ENCODE results near the gene VARS2.
A peak's percentile ranks its signal among the peaks of the same experiment; 100 is the strongest.
"Not testable (repeated sequence)": the region's sequence is repeated elsewhere in the genome, so short reads cannot be mapped to it uniquely, and the experiment has no call there.

Gene VARS2

DNA sequence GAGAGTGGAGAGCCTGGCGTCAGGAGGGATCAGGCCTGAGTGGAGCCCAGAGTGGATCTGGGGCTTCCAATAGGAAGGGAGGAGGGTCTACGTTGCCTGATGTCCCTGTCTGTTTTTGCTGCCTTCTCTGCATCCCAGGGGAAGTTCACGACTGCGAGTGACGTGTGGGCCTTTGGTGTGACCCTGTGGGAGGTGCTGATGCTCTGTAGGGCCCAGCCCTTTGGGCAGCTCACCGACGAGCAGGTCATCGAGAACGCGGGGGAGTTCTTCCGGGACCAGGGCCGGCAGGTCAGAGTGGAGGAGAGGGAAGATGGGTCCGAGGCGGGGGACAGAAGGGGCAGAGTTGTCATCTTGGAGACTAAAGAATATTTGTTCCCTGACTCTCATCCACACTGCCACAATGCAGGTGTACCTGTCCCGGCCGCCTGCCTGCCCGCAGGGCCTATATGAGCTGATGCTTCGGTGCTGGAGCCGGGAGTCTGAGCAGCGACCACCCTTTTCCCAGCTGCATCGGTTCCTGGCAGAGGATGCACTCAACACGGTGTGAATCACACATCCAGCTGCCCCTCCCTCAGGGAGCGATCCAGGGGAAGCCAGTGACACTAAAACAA, 15.2 kb upstream of the VARS2 start:
- H4K91ac ChIP-seq (ENCODE audit: low read depth, low read length), result no peak overlapping the region
- H3K79me1 ChIP-seq (ENCODE audit: low read length), result no peaks in the 10 kb centered on the region
- no peak overlapping the region for H4K8ac ChIP-seq (ENCODE audit: low read depth, low read length)
- DNase-seq, result no peak
- no peak overlapping the region for H2BK120ac ChIP-seq (ENCODE audit: insufficient read depth, low read length, poor library complexity)
- H2BK12ac ChIP-seq (ENCODE audit: low read length), result no peak overlapping the region
- H3K27me3 ChIP-seq (ENCODE audit: insufficient read depth, low read length), result no peaks in the 10 kb centered on the region
- H4K12ac ChIP-seq (ENCODE audit: low read depth, low read length), result no peak overlapping the region
- H3K18ac ChIP-seq (ENCODE audit: low read length), result no peak overlapping the region
- no peaks in the 10 kb centered on the region for H3K79me2 ChIP-seq (ENCODE audit: control insufficient read depth, insufficient read depth, low read length, poor library complexity)
- H3K4ac ChIP-seq (ENCODE audit: low read depth, low read length), result no peak overlapping the region
- no peak overlapping the region for H2AFZ ChIP-seq (ENCODE audit: insufficient read depth, low read length, poor library complexity)
- no peak overlapping the region for H3K9ac ChIP-seq (ENCODE audit: low read length)
- H2AK5ac ChIP-seq (ENCODE audit: low read length), result no peak overlapping the region
- no peaks in the 10 kb centered on the region for H3K9me3 ChIP-seq (ENCODE audit: insufficient read depth, low read depth, low read length)
- no peak overlapping the region for H2BK5ac ChIP-seq (ENCODE audit: low read depth, low read length, poor library complexity)
- no peak overlapping the region for H3K23ac ChIP-seq (ENCODE audit: low read length)
- H3K14ac ChIP-seq (ENCODE audit: low read length), result no peak overlapping the region
- H3K36me3 ChIP-seq (ENCODE audit: control insufficient read depth in 1 of 2, insufficient read depth in 2 of 2, low read length in 2 of 2), result peaks cover 51 to 60% of the 10 kb centered on the region in 2 experiments
- no peaks in the 10 kb centered on the region for H3K4me1 ChIP-seq (ENCODE audit: control insufficient read depth in 1 of 2, insufficient read depth in 2 of 2, low read length in 2 of 2)
- no CpG with 5 or more reads among the region's 23 CpGs for WGBS (ENCODE audit: extremely low coverage, insufficient coverage, insufficient read length)
- H3K4me2 ChIP-seq (ENCODE audit: low read length), result no peak overlapping the region
- no peak overlapping the region for H3K27ac ChIP-seq (ENCODE audit: low read depth, low read length)
- H3K4me3 ChIP-seq (ENCODE audit: low read depth, low read length), result no peak overlapping the region

DNA sequence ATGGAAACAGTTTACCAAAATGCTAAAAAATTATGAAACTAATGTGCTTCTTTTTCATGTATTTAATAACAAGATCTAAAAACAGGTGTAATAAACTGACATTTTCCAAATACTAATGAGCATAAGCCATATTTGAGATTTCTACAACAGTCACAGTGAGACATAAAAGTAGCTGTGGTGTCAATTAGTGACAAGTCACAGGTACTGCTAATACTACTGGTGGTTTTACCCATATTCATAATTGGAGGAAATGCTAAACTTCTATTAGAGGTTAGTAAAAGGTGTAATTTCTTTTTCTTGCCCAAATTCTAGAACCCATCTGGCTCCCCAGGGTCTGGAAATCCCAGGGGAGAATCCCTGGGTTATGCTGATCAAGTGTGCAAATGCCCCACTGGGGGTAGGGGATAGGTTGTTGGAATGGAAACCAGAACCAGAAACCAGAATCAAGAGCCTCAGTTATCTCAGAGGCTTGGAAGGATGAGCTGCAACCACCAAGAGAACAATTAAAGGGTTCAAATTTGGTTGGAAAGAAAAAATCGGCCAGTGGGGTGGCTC, 13.1 kb upstream of the VARS2 start:
- H2BK120ac ChIP-seq (ENCODE audit: insufficient read depth, low read length, poor library complexity), result no peak overlapping the region
- no peaks in the 10 kb centered on the region for H3K79me2 ChIP-seq (ENCODE audit: control insufficient read depth, insufficient read depth, low read length, poor library complexity)
- H3K23ac ChIP-seq (ENCODE audit: low read length), result no peak overlapping the region
- no peak overlapping the region for H3K4me3 ChIP-seq (ENCODE audit: low read depth, low read length)
- no peaks in the 10 kb centered on the region for H3K79me1 ChIP-seq (ENCODE audit: low read length)
- H3K9me3 ChIP-seq (ENCODE audit: insufficient read depth, low read depth, low read length), result no peaks in the 10 kb centered on the region
- H4K8ac ChIP-seq (ENCODE audit: low read depth, low read length), result no peak overlapping the region
- no peak overlapping the region for H2AK5ac ChIP-seq (ENCODE audit: low read length)
- no peak overlapping the region for H2BK12ac ChIP-seq (ENCODE audit: low read length)
- H3K4ac ChIP-seq (ENCODE audit: low read depth, low read length), result no peak overlapping the region
- H3K4me2 ChIP-seq (ENCODE audit: low read length), result no peak overlapping the region
- no peak overlapping the region for H3K14ac ChIP-seq (ENCODE audit: low read length)
- peaks cover 37 to 41% of the 10 kb centered on the region in 2 experiments for H3K36me3 ChIP-seq (ENCODE audit: control insufficient read depth in 1 of 2, insufficient read depth in 2 of 2, low read length in 2 of 2)
- no peak overlapping the region for H4K91ac ChIP-seq (ENCODE audit: low read depth, low read length)
- no peak overlapping the region for H4K12ac ChIP-seq (ENCODE audit: low read depth, low read length)
- no peaks in the 10 kb centered on the region for H3K4me1 ChIP-seq (ENCODE audit: control insufficient read depth in 1 of 2, insufficient read depth in 2 of 2, low read length in 2 of 2)
- no CpG with 5 or more reads among the region's 1 CpG for WGBS (ENCODE audit: extremely low coverage, insufficient coverage, insufficient read length)
- no peak overlapping the region for H2BK5ac ChIP-seq (ENCODE audit: low read depth, low read length, poor library complexity)
- no peak overlapping the region for H3K27ac ChIP-seq (ENCODE audit: low read depth, low read length)
- H3K27me3 ChIP-seq (ENCODE audit: insufficient read depth, low read length), result no peaks in the 10 kb centered on the region
- H3K9ac ChIP-seq (ENCODE audit: low read length), result no peak overlapping the region
- H3K18ac ChIP-seq (ENCODE audit: low read length), result no peak overlapping the region
- H2AFZ ChIP-seq (ENCODE audit: insufficient read depth, low read length, poor library complexity), result no peak overlapping the region
- DNase-seq, result peak in 1 of 2 donors; percentile 1

DNA sequence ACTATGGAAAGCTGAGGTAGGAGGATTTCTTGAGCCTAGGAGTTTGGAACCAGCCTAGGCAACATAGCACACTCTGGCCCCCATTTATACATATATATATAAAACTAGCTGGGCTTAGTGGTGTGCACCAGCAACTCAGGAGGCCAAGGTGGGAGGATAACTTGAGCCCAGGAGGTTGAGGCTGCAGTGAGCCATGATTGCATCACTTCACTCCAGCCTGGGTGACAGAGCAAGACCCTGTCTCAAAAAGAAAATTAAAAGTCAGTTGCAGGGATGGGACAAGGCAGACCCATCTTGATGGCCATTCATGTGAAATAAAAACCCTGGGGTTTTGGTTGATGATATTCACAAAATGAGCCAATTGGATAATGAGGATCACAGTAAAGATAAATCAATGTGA, 12.6 kb upstream of the VARS2 start:
- H3K9ac ChIP-seq (ENCODE audit: low read length), result no peak overlapping the region
- no peak overlapping the region for H2BK5ac ChIP-seq (ENCODE audit: low read depth, low read length, poor library complexity)
- H2AFZ ChIP-seq (ENCODE audit: insufficient read depth, low read length, poor library complexity), result no peak overlapping the region
- H2BK12ac ChIP-seq (ENCODE audit: low read length), result no peak overlapping the region
- H3K4me3 ChIP-seq (ENCODE audit: low read depth, low read length), result no peak overlapping the region
- H3K27ac ChIP-seq (ENCODE audit: low read depth, low read length), result no peak overlapping the region
- H4K8ac ChIP-seq (ENCODE audit: low read depth, low read length), result no peak overlapping the region
- H3K4ac ChIP-seq (ENCODE audit: low read depth, low read length), result no peak overlapping the region
- no peaks in the 10 kb centered on the region for H3K79me1 ChIP-seq (ENCODE audit: low read length)
- no peak overlapping the region for H3K4me2 ChIP-seq (ENCODE audit: low read length)
- H3K36me3 ChIP-seq (ENCODE audit: control insufficient read depth in 1 of 2, insufficient read depth in 2 of 2, low read length in 2 of 2), result peaks cover 33 to 36% of the 10 kb centered on the region in 2 experiments
- H2AK5ac ChIP-seq (ENCODE audit: low read length), result no peak overlapping the region
- no peak overlapping the region for H3K18ac ChIP-seq (ENCODE audit: low read length)
- no peaks in the 10 kb centered on the region for H3K27me3 ChIP-seq (ENCODE audit: insufficient read depth, low read length)
- no peaks in the 10 kb centered on the region for H3K9me3 ChIP-seq (ENCODE audit: insufficient read depth, low read depth, low read length)
- no peaks in the 10 kb centered on the region for H3K79me2 ChIP-seq (ENCODE audit: control insufficient read depth, insufficient read depth, low read length, poor library complexity)
- H4K91ac ChIP-seq (ENCODE audit: low read depth, low read length), result no peak overlapping the region
- no peak overlapping the region for H4K12ac ChIP-seq (ENCODE audit: low read depth, low read length)
- H3K4me1 ChIP-seq (ENCODE audit: control insufficient read depth in 1 of 2, insufficient read depth in 2 of 2, low read length in 2 of 2), result no peaks in the 10 kb centered on the region
- no peak overlapping the region for H3K23ac ChIP-seq (ENCODE audit: low read length)
- no peak for DNase-seq
- H2BK120ac ChIP-seq (ENCODE audit: insufficient read depth, low read length, poor library complexity), result no peak overlapping the region
- no peak overlapping the region for H3K14ac ChIP-seq (ENCODE audit: low read length)

DNA sequence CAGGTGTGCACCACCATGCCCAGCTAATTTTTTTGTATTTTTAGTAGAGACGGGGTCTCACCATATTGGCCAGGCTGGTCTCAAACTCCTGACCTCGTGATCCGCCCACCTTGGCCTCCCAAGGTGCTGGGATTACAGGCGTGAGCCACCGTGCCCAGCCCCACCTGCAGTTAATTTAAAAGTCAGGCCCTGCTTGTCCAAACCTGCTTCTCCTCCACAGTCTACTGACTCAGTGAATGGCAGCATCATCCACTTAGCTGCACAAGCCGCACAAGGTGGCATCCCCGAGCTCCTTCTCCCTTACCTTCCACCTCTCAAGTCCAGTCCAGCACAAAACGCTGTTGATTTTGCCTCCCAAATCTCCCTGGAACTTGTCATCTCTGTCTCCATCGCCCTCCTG, 11.8 kb upstream of the VARS2 start:
- H3K18ac ChIP-seq (ENCODE audit: low read length); H4K91ac ChIP-seq (ENCODE audit: low read depth, low read length); DNase-seq; H3K14ac ChIP-seq (ENCODE audit: low read length); H3K4me3 ChIP-seq (ENCODE audit: low read depth, low read length); H3K9ac ChIP-seq (ENCODE audit: low read length); H3K4ac ChIP-seq (ENCODE audit: low read depth, low read length); H3K27me3 ChIP-seq (ENCODE audit: insufficient read depth, low read length); H2AFZ ChIP-seq (ENCODE audit: insufficient read depth, low read length, poor library complexity); H4K12ac ChIP-seq (ENCODE audit: low read depth, low read length); H3K79me2 ChIP-seq (ENCODE audit: control insufficient read depth, insufficient read depth, low read length, poor library complexity); H2BK12ac ChIP-seq (ENCODE audit: low read length); H2BK5ac ChIP-seq (ENCODE audit: low read depth, low read length, poor library complexity); H3K9me3 ChIP-seq (ENCODE audit: insufficient read depth, low read depth, low read length); H3K4me2 ChIP-seq (ENCODE audit: low read length); H2AK5ac ChIP-seq (ENCODE audit: low read length); H2BK120ac ChIP-seq (ENCODE audit: insufficient read depth, low read length, poor library complexity); H4K8ac ChIP-seq (ENCODE audit: low read depth, low read length); H3K79me1 ChIP-seq (ENCODE audit: low read length); H3K4me1 ChIP-seq (ENCODE audit: control insufficient read depth in 1 of 2, insufficient read depth in 2 of 2, low read length in 2 of 2); H3K27ac ChIP-seq (ENCODE audit: low read depth, low read length); H3K23ac ChIP-seq (ENCODE audit: low read length): not testable (repeated sequence)
- H3K36me3 ChIP-seq (ENCODE audit: control insufficient read depth in 1 of 2, insufficient read depth in 2 of 2, low read length in 2 of 2), result peaks cover 26 to 30% of the 10 kb centered on the region in 2 experiments
- WGBS (ENCODE audit: extremely low coverage, insufficient coverage, insufficient read length), result no CpG with 5 or more reads among the region's 9 CpGs

All from trophoblast cell (in vitro differentiated cells and primary cell).